RPMI8226 (cell line): ENCODE data around the gene P2RX6.
A peak's percentile ranks its signal among the peaks of the same experiment; 100 is the strongest.
"Not testable (repeated sequence)": the region's sequence is repeated elsewhere in the genome, so short reads cannot be mapped to it uniquely, and the experiment has no call there.

Experiments
- DNase-seq: peaks from one replicate; pipeline ENCODE4 v3.0.0-alpha.2; 2015

P2RX6 gene

DNA sequence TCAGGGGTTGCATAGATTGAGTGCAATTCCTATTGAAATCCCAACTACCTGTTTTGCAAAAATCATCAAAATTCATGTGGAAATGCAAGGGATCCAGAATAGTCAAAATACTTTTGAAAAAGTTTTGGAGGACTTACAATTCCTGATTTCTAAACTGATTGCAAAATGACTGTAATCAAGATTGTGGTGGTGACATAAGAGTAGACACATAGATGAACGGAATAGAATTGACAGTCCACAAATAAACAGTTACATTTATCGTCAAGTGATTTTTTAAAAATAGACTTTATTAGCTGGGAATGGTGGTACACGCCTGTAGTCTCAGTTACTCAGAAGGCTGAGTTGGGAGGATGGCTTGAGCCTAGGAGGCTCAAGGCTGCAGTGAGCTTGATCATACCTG is 20.0 kb downstream of the P2RX6 start:
- DNase-seq: no peak

DNA sequence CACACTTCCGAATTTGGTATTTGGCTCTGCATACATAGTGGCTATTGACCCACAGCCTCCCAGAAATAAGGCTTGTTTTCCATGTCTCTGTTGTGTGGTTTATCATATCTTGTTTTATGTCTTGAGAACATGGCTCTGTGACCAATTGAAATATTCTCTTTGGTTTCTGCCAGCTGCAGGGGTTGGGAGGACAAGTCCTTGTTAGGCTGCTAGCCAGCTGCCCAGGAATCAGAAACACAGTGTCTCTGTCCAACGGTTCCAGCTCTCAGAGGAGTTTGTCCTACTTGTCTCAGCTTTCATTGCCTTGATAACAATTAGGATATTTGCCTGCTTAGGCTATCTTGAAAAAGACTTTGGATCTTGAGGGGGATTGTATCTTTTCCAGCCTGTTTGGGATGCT is 23.4 kb downstream of the P2RX6 start:
- DNase-seq: no peak

DNA sequence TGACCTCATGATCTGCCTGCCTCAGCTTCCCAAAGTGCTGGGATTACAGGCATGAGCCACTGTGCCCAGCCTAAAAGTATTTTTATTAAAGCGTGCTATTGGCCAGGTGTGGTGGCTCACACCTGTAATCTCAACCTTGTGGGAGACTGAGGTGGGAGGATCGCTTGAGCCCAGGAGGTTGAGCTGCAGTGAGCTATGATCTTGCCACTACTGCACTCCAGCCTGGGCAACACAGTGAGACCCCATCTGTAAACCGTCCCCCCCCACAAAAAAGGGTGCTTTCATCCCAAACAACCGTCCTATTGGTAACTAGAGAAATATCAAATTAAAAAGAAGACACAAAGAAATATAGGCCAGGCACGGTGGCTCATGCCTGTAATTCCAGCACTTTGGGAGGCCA is 24.2 kb downstream of the P2RX6 start:
- not testable (repeated sequence) for DNase-seq

DNA sequence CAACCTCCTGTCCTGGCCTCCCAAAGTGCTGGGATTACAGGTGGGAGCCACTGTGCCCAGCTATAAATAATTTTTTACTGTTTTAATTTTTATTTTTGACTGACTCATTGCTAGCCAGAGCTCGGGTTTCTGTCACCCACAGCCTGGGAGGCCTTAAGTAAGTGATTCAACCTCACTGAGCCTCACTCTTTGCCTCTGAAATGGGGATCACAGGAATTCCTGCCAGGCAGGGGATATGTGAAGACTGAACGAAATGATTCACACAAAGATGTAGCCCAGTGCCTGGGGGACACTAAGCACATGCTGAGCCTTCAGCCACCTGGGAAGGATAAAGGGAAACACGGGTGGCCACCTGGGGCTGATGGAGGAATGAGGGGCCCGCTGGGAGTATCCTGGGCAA is 27.0 kb downstream of the P2RX6 start:
- no peak for DNase-seq

DNA sequence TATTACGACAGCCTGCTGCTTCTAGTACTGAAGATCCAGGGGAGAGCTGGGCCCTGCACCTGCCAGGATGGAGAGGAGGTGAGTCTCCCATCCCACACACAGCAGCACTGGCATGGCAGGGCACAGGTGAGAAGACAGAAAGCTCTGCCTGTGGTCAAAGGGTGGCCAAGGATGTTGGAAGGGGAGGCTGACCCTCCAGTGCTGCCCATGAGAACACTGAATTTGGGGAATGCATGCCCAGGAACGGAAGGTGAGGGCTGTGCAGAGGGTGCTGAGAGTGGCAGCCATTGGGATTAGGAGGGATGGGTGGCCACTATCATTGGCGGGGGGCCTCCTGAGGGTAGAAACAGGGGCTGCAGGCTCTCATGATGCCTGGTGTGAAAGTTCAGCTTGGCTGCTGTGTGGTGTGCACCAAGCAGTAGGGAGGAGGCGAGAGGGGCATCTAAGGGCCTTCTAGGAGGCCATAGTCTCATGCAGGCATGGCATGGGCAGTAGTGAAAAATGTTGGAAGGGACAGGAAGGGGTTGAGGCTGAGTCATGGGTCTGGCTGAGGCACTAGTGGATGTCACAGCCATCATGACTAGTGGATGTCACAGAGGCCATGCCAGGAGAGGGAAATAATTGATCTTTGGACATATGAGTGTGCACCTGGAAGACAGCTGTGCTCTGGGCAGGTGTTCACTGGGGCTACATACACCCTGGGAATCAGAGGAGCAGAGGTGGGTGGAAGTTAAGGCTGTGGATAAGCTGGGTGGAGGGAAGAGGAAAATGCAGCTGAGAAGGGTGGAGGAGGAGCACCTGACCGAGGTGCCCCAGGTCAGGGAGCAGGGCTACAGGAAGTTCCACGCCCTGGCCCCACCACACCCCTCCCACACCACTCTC is 28.3 kb downstream of the P2RX6 start:
- peak; percentile 34 for DNase-seq

DNA sequence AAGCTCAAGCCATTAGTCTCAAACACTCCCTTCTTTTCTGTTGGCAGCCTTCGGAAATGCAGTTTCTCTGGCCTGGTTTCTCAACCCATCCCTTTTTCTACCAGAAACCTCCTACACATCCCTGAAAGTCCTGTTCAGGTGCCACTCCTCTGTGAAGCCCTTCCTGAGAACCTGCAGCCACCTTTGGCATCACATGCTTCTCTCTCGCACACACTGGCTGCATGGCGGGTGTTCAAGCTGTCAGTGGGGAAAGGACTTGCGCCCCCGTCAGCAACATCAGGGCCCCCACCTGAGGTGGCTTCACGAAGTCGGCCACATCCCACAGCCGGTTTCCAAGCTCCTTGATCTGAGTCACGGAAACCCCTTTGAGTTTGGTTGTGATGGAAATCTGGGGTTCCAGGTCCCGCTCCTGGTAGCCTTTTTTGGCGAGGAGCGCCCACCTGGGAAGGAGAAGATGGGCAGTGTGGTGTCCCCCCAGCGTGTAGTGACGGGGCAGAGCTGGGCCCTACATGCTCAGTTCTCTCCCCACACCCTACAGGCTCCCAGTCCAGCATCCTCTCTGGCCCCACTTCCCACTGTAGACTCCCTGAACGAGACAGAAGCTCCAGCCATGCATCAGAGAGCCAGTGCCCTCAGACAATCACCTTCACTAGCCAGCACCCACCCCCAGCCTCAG is 29.0 kb downstream of the P2RX6 start:
- DNase-seq: no peak

DNA sequence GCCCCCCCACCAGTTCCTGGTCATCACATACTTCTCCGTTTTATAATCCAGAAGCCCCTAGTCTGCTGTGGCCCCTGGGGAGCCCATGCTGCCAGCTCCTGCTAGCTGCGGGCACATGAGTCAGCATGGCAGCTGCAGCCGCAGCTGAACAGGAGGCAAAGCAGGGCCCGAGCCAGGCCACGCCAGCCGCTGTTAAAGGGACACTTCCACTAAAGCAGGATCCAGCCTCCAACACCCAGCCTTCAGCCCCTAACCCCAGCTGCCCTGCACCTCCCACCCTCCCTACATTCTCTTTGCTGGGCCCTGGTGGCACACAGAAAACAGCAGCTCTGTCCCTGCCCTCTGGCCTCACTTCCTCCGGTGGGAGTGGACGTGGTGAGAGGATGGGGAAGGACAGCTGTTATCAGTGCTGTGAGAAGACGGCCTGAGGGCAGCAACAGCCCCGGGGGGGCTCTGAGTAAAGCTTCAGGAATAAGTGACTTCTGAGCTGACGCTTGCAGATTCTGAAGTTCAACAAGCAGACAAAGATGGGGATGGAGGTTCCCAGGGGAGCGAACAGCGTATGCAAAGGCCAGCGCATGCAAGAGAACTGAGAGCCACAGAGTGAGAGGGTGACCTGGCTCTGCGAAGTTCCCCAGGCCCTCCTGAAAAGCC is 30.1 kb downstream of the P2RX6 start:
- no peak for DNase-seq

DNA sequence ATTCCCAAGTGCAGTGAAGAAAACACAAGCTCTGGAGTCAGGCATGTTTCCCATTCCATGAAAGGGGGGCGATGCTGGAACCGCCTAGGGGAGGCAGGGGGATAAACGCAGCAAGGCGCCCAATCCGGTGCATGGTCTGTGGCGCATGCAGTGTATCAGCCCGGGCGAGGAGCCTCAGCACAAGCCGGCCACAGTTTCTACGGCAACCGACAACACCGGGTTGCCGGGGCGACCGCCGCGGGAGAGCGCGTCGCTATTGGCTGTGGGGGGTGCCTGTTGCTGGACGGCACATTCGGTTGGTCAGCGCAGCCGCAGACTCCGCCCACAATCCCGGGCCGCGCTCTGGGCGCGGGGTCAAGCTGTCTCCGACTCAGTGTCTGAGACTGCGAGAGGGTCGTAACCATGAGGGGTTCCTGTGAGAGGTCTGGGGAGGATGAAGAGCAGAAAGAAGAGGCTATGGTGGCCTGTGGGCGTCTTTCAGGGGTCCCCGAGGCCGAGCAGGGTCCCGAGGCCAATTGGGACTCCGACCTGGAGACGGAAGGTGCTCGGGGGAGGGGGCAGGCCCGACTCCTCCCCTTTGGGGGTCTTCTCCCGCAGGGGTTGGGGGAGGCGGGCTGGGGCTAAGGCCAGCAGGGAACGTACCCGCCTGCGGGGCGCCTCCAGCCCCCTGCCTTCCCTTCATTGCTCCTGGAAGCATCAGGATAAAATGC is 30.8 kb downstream of the P2RX6 start, which contains the start of gene LRRC74B:
Gene LRRC74B (plus strand): TSS at position 362 of the 710 bp plus-strand sequence. CDS start 41 bp downstream, at position 403.
- peak; percentile 73 for DNase-seq

DNA sequence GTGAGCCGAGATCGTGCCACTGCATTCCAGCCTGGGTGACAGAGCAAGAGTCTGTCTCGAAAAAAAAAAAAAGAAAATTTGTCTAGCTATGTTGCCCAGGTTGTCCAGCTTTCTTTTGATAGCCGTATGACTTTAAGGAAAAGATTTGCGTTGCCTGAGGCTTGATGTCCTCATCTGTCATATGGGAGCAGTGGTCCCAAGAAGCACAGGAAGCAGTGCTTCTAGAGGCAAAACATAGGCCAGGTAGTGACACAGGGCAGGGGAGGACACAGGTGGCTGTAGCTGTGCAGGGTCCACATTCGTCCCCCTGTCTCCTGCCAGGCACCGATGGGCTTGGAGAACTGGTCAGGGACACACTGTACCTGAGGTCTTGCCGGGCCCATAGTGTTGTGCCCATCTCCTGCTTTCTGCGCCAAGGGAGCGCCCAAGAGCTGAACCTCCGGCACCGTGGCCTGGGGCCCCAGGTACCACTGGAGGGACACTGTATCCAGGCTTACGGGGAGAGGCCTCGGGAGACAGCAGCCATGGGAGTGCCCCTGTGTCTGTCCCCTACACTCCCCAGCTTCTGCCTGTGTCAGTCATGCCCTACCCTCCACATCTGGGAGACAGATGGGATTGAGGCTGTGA is 32.2 kb downstream of the P2RX6 start:
- DNase-seq: no peak

DNA sequence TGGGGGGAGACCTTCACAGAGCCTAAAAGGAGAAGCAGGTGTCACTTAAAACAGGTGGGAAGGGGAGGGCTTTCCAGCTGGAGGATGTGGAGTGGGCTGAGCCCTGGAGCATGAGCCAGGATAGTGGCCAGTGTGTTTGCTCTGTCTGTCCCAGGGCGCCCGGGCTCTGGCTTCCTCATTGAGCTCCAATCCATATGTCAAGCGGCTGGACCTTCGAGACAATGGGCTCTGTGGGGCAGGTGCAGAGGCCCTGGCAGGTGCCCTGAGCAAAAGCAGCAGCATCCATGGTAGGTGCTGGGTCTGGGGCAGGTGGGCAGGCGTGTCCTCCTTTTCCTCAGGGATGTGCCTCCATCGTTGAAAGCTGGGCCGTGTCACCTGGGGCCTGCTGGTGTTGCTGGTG is 32.8 kb downstream of the P2RX6 start:
- no peak for DNase-seq

DNA sequence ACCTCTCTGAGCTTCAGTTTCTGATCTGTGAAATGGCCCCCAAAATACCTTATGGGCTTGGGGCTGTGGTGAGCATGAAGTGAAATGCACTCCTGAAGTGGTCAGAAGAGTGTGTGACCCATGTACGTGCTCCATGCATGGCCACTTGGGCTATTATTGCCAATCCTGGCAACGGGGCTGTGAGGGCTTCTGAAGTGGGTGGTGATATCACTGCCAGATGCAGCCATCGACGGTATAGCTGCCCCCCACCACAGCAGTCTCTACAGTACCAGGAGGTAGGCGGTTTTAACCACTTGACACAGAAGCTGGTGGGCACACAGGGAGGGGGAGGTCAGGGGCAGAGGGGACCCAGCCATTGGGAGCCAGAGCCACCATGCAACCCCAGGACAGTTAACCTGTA is 33.5 kb downstream of the P2RX6 start:
- DNase-seq: not testable (repeated sequence)

DNA sequence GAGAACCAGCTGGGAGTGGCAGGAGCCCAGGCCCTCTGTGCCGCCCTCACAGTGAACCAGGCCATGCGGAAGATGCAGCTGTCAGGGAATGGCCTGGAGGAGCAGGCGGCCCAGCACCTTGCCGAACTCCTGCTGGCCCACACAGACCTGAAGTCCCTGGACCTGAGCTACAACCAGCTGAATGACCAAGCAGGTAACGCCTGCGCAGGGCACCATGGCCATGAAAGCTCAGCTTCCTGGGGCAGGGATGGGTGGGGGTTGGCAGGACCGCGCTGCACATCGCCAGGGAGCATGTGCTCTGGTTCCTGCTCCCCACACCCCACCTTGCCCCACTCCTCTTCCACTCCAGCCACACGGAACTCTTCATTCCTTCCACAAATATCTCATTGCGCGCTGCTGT is 34.0 kb downstream of the P2RX6 start:
- DNase-seq: not testable (repeated sequence)

DNA sequence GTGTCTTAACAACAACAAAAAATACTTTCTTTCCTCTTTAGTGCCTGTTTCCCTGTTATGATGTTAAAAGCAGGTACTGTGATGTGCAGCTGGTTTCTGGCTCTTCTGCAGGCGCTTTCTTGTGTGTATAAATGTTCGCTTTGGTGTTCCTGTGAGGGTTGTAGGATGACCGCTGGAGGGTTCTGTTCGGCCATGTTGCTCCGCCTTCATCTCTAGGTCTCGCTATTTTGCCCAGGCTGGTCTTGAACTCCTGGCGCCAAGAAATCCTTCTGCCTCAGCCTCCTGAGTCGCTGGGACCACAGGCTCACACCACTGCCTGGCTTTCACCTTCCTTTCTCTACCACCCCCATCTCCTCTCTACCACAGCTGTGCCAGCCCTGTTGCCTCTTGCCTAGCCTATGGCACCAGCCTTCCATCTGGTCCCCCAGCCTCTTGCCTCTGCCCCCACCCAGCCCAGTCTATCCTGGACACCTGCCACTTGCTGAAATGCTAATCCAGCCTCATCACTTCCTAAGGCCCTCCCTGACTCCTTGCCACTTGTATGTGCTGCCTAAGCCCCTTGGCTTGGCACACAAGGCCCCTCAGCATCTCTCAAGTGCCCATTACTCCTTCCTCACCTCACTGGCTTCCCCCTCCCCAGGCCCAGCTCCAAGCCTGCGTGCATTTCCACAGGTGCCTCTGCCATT is 36.3 kb downstream of the P2RX6 start:
- peak; percentile 23 for DNase-seq

DNA sequence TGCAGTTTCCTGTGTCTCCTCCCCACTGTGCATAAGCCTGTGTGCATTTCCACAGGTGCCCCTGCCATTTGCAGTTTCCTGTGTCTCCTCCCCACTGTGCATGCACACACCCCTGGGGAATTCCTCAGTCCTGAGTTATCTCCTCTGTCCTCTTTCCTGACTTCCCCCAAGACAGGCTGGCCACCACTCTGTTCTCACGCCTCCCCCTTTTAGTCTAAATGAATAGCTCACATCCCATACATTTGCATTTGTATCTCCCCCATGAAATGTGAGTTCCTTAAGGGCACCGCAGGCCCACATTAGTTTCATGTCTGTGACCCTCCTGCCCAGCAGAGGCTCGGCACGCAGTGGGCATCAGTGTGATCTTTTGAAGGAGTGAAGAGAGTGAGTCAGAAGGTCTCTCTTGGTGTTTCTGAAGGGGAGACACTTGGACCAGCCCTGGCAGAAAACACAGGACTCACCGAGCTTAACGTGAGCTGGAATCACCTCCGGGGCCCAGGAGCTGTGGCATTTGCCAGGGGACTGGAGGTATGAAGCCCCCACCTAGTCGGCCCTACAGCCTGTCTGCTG is 37.0 kb downstream of the P2RX6 start:
- no peak for DNase-seq

DNA sequence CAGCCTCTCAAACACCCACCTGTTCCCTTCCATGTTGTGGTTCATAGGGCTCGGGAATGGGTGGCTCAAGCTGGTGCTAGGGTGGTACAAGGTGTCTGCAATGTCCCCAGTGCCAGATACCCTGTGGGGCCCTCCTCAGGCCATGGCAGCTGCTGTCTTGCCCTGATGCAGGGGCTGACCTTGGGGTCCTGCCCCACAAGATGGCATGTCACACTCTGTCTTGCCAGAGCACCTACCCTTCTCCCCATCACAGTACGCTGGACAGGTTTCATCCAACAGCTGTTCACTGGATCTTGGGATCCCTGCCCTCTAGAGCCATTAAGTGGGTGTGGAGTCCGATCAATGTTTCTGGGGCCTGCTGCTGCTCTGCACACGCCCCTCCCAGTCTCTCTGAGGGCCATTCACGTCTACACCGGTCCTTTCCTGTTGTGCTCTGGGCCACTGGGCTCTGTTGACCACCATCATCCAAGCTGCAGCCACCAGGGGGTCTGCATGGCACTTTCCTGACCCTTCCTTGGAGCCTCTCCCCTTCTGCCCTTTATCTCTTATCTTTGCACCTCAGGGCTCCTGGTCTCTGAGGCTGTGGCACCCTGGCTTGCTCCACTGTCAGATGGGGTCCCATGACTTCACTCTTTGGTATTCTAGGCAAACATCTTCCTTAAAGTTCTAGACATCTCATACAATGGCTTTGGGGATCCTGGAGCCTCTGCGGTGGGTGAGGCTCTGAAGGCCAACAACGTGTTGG is 37.9 kb downstream of the P2RX6 start:
- DNase-seq: no peak

DNA sequence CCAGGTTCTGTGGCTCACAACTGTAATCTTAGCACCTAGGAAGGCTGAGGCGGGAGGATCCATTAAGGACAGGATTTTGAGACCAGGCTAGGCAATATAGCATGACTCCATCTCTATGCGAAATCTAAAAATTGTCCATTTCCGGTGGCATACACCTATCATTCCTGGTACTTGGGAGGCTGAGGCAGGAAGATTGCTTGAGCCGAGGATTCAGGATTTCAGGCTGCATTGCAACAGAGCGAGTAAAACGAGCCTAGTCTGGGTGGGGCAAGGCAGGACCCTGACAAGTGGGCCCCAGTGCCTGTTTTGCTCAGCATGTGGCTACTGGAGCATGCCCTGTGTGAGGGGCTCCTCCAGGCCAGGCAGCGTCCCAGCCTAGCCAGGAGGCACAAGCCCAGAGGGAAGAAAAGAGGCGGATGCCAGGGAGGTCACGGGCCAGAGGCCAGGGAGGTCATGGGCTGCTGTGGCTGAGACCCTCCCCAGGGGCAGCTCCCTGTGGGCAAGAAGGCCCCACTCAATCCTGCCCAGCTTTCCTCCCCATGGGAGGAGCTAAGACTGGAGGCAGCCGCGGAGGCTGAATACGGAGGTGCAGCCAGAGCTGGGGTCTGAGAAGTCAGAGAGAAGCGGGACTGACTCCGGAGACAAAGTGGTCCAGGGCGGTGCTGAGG is 39.2 kb downstream of the P2RX6 start:
- DNase-seq: no peak

DNA sequence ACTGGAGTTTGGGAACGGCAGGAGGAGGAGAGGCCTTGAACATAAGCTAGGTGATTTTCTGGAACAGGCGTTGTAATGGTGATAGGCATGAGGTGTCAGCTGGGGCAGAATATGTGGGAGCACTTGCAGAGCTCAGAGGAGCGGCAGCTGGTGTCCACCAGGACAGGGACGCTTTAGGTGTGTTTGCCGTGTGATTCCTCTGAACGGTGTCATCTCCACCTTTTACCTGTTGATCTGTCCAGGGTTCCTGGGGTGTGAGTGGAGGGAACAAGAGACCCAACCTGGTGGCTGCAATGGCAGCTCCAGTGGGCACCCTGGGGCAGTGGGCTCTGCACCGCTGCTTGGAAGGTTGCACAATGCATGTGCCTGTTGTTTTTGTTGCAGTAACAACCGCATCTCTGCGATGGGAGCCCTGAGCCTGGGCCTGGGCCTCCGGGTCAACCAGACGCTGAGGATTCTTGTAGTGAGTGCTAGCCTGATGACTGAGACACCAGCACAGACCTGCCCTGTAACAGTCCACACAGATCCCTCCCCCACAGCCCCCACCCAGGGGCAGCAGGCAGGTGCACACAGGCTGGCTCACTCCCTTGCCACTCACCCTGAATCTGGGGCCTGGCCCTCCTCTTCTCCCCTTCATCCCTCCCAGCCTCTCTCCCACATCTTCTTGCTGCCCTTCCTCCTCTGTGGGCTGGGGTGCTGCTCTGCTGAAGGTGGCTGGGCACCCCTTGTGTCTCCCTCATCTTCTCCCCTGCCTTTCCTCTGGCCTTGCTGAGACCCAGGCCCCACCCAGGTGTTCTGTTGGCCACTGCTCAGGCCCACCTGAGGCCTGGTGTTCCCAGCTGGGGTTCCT is 40.0 kb downstream of the P2RX6 start:
- no peak for DNase-seq

DNA sequence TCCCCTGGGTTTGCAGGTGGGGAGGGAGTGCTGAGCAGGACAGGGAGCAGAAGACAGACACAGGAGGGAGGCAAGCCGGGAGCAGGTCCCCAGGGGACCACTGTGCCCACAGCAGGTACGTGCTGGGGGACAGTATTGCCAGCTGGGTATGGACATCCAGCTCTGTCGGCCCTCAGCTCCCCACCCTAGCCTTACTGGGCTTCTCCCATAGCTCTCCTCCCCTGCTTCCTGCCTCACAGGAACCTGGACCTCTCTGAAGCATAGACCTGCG is 40.5 kb downstream of the P2RX6 start:
- no peak for DNase-seq

DNA sequence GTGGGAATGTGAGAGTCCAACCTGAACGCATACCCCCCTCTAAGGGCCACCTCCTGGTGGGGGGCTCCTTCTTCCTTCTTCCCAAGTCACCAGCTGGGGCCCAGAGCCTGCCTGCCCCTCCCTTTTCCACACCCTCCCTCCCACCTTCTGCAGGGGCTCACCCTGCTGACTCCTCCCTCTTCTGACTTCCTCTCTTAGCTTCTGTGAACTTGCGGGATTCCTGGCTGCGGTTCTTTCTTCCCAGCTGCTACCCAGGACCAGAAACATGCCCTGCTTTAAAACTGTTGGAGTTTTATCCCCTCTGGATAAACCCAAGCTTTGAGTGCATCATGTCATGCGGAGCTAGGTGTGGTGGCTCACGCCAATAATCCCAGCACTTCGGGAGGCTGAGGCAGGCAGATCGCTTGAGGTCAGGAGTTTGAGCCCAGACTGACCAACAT is 40.9 kb downstream of the P2RX6 start:
- no peak for DNase-seq
